RWPE2 (cell line): ENCODE results near the gene SCOC.

Experiments
- ATAC-seq: fragments of 200-7000 bp; cut with Tn5 transposase; 3 replicates; pipeline ENCODE4 v1.9.1; 2021; ENCODE audit warnings: low read depth
- DNase-seq: peaks from one replicate; pipeline ENCODE4 v3.0.0-alpha.2; 2020; ENCODE audit warnings: low spot score
- H3K27ac ChIP-seq: fragments of 450-650 bp; 2 replicates; pipeline ENCODE4 v1.5.1; 2017; ENCODE audit warnings: mild to moderate bottlenecking; ENCODE audit not compliant: poor library complexity, severe bottlenecking
- H3K27me3 ChIP-seq: fragments of 250-450 bp; sonication (Bioruptor Pico); 2 replicates; pipeline ENCODE4 v1.5.1; 2021; ENCODE audit warnings: mild to moderate bottlenecking, moderate library complexity; ENCODE audit not compliant: insufficient read depth, poor library complexity, severe bottlenecking
- H3K36me3 ChIP-seq: fragments of 250-450 bp; sonication (Bioruptor Pico); 2 replicates; pipeline ENCODE4 v1.5.1; 2020; ENCODE audit warnings: low read depth, mild to moderate bottlenecking, moderate library complexity
- H3K4me1 ChIP-seq: fragments of 250-450 bp; sonication (Bioruptor Pico); 2 replicates; pipeline ENCODE4 v1.5.1; 2021; ENCODE audit warnings: mild to moderate bottlenecking, moderate library complexity; ENCODE audit not compliant: insufficient read depth, poor library complexity, severe bottlenecking
- H3K4me3 ChIP-seq: fragments of 250-450 bp; sonication (Bioruptor Pico); 2 replicates; pipeline ENCODE4 v1.5.1; 2021; ENCODE audit warnings: mild to moderate bottlenecking, moderate library complexity; ENCODE audit not compliant: severe bottlenecking
- H3K9me3 ChIP-seq: fragments of 250-450 bp; sonication (Bioruptor Pico); 2 replicates; pipeline ENCODE4 v1.5.1; 2021; ENCODE audit warnings: mild to moderate bottlenecking, moderate library complexity; ENCODE audit not compliant: severe bottlenecking
- TF ChIP-seq, protein P1 (sequence below): fragments of 450-650 bp; IDR thresholded peaks from one replicate; pipeline ENCODE4 v1.5.1; 2017; ENCODE audit warnings: mild to moderate bottlenecking, moderate library complexity; ENCODE audit not compliant: poor library complexity, severe bottlenecking

The SCOC gene

DNA sequence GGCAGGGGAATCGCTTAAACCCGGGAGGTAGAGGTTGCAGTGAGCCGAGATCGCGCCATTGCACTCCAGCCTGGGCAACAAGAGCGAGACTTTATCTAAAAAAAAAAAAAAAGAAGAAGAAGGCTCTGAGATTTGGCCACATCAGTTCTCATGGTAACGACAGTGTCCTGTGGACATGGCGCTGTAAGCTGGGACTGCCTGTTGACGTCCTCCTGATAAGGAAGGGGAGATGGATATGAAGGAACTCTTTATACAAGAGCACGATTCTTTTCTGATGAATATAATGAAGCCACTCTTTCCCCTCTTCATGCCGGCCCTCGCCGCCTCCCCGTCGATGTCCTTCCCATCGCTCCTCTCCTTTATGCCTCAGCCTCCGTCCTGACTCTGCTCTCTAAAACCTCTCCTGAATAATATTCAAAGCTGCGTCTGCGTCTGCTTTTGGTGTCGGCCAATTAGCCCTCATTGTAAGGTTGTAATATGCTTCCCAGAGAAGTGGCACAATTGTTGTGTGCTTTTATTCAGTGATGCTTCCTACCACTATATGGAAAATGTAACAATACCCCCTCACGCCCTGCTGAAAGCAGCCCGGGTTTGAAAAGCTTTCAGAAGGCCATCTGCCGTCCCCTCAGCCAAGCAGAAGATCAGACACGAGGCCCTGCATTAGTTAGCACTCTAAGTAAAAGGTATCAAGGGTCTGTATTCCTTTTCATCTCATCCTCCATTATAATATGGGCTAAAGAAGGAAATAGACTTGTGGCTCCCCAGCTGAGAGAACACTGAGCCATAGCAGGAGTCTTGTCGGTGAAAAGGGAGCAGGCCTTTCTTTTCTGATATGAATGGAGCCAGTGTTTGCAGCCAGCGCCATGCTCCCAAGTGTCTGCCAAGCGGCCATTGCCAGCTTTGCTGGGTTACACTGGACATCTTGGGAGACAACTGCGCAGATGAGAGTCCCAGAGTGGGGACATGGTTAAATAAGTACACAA, 22.1 kb upstream of the SCOC start:
- H3K9me3 ChIP-seq = no peaks in the 10 kb centered on the region
- ATAC-seq (no peak), DNase-seq (no peak)
- H3K36me3 ChIP-seq = no peaks in the 10 kb centered on the region
- no peak overlapping the region for H3K27ac ChIP-seq
- no peaks in the 10 kb centered on the region for H3K27me3 ChIP-seq
- TF ChIP-seq, protein P1, sequence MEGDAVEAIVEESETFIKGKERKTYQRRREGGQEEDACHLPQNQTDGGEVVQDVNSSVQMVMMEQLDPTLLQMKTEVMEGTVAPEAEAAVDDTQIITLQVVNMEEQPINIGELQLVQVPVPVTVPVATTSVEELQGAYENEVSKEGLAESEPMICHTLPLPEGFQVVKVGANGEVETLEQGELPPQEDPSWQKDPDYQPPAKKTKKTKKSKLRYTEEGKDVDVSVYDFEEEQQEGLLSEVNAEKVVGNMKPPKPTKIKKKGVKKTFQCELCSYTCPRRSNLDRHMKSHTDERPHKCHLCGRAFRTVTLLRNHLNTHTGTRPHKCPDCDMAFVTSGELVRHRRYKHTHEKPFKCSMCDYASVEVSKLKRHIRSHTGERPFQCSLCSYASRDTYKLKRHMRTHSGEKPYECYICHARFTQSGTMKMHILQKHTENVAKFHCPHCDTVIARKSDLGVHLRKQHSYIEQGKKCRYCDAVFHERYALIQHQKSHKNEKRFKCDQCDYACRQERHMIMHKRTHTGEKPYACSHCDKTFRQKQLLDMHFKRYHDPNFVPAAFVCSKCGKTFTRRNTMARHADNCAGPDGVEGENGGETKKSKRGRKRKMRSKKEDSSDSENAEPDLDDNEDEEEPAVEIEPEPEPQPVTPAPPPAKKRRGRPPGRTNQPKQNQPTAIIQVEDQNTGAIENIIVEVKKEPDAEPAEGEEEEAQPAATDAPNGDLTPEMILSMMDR = no peak
- no peaks in the 10 kb centered on the region for H3K4me1 ChIP-seq
- no peak overlapping the region for H3K4me3 ChIP-seq

- Histone ChIP-seq H3K9me3 (no peaks in the 10 kb centered on the region), H3K4me1 (no peaks in the 10 kb centered on the region), H3K36me3 (no peaks in the 10 kb centered on the region), H3K27me3 (no peaks in the 10 kb centered on the region), H3K4me3 (no peak overlapping the region), H3K27ac (no peak overlapping the region)
- ATAC-seq = no peak
- TF ChIP-seq, protein P1 = no peak
- DNase-seq = no peak
Measured at GRCh38 chr4:140353786-140354185, 19.7 kb upstream of the SCOC start.

DNA sequence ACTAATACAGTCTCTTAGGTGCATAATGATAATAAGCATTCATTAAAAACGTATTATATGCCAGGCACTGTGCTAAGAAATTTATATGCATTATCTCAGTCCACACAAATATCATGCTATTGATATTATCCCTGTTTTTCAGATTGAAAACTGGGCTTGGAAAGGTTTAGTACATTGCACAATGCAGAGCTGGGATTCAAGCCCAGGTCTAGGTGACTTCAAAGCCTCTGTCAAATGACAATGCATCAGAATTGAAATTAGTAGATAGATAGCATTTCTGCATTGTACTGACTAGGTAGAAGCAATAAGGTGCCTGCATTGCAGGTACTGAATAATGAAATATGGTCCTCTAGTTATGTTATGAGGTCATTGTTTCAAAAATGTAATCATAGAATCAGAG, 18.2 kb upstream of the SCOC start:
- no peak for ATAC-seq
- no peaks in the 10 kb centered on the region for H3K27me3 ChIP-seq
- TF ChIP-seq, protein P1 = no peak
- H3K4me1 ChIP-seq = no peaks in the 10 kb centered on the region
- DNase-seq = no peak
- H3K27ac ChIP-seq = no peak overlapping the region
- H3K4me3 ChIP-seq = no peak overlapping the region
- H3K9me3 ChIP-seq = no peaks in the 10 kb centered on the region
- no peaks in the 10 kb centered on the region for H3K36me3 ChIP-seq

GRCh38 chr4:140357868-140358267, 15.6 kb upstream of the SCOC start:
- Histone ChIP-seq H3K36me3 (no peaks in the 10 kb centered on the region), H3K9me3 (no peaks in the 10 kb centered on the region), H3K27ac (no peak overlapping the region), H3K27me3 (no peaks in the 10 kb centered on the region), H3K4me1 (no peaks in the 10 kb centered on the region), H3K4me3 (no peak overlapping the region)
- ATAC-seq (no peak), DNase-seq (no peak)
- TF ChIP-seq, protein P1 = no peak

- DNase-seq (no peak), ATAC-seq (no peak)
- Histone ChIP-seq H3K27me3 (no peaks in the 10 kb centered on the region), H3K9me3 (no peaks in the 10 kb centered on the region), H3K27ac (no peak overlapping the region), H3K4me3 (no peak overlapping the region), H3K36me3 (no peaks in the 10 kb centered on the region), H3K4me1 (no peaks in the 10 kb centered on the region)
- TF ChIP-seq, protein P1 = no peak
Measured at GRCh38 chr4:140358281-140358680, 15.2 kb upstream of the SCOC start.
